ENCODE data around the gene PLAC1.

DNA sequence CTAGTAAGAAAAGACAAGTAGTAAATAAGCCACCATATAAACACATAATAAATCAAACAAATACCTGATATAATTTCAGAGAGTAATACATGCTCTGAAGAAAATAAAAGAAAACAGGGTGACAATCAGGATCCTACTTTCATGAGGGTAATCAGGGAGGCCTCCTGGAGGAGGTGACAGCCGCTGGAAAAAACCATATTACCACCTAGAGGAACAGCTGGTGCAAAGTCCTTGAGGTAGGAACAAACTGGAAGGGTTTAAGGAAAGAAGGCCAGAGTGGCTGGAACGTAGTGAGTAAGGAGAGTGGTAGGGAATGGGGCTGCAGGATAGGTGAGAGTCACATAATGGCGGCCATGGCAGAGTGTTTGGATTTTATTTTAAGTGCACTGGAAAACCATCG lies 19.1 kb upstream of the PLAC1 start:
- TF ChIP-seq, protein P1, sequence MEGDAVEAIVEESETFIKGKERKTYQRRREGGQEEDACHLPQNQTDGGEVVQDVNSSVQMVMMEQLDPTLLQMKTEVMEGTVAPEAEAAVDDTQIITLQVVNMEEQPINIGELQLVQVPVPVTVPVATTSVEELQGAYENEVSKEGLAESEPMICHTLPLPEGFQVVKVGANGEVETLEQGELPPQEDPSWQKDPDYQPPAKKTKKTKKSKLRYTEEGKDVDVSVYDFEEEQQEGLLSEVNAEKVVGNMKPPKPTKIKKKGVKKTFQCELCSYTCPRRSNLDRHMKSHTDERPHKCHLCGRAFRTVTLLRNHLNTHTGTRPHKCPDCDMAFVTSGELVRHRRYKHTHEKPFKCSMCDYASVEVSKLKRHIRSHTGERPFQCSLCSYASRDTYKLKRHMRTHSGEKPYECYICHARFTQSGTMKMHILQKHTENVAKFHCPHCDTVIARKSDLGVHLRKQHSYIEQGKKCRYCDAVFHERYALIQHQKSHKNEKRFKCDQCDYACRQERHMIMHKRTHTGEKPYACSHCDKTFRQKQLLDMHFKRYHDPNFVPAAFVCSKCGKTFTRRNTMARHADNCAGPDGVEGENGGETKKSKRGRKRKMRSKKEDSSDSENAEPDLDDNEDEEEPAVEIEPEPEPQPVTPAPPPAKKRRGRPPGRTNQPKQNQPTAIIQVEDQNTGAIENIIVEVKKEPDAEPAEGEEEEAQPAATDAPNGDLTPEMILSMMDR (IDR thresholded peaks at IDR 0.05; ENCODE audit: poor library complexity), result no peak
- TF ChIP-seq EZH2 (IDR thresholded peaks at IDR 0.05; ENCODE audit: borderline replicate concordance), result no peak
- TF ChIP-seq EZH2phosphoT487 (IDR thresholded peaks at IDR 0.05; ENCODE audit: low read depth, severe bottlenecking, unreplicated experiment), result no peak
